ENCODE measurements around the gene DIDO1.

DIDO1 gene

DNA sequence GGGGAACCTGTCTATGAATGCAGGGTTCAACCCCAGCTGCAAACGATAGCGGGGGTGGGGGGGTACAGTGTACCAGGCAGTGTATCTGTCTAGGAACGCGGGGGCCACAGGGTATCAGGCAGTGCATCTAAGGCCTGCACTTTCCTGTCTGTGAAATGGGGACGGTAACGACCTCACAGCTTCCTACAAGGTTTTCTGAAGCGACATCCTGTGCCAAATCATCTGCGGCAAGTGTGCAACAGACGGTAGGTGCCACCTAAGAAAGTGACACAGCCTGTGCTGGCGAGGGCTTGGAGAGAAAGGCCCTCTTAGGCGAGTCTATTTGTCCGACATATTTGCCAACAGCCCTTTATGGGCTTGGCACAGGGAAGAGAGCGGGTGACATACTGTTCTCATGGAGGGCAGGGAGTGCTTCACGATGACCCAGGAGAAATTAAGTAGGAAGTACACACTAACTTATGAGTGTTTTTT is 3.8 kb downstream of the DIDO1 start:
- TF ChIP-seq, protein P1, sequence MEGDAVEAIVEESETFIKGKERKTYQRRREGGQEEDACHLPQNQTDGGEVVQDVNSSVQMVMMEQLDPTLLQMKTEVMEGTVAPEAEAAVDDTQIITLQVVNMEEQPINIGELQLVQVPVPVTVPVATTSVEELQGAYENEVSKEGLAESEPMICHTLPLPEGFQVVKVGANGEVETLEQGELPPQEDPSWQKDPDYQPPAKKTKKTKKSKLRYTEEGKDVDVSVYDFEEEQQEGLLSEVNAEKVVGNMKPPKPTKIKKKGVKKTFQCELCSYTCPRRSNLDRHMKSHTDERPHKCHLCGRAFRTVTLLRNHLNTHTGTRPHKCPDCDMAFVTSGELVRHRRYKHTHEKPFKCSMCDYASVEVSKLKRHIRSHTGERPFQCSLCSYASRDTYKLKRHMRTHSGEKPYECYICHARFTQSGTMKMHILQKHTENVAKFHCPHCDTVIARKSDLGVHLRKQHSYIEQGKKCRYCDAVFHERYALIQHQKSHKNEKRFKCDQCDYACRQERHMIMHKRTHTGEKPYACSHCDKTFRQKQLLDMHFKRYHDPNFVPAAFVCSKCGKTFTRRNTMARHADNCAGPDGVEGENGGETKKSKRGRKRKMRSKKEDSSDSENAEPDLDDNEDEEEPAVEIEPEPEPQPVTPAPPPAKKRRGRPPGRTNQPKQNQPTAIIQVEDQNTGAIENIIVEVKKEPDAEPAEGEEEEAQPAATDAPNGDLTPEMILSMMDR (IDR thresholded peaks at IDR 0.05): no peak
- Mint-ChIP-seq H3K27me3 (ENCODE audit: low read depth, poor library complexity) (peaks cover 2% of the 10 kb centered on the region), H3K4me1 (peaks cover 72% of the 10 kb centered on the region), H3K9me3 (no peaks in the 10 kb centered on the region), H3K36me3 (ENCODE audit: low read depth) (no peaks in the 10 kb centered on the region), H3K27ac (peak overlapping the region; percentile 54), H3K4me3 (no peak overlapping the region)
- no peak for DNase-seq

DNA sequence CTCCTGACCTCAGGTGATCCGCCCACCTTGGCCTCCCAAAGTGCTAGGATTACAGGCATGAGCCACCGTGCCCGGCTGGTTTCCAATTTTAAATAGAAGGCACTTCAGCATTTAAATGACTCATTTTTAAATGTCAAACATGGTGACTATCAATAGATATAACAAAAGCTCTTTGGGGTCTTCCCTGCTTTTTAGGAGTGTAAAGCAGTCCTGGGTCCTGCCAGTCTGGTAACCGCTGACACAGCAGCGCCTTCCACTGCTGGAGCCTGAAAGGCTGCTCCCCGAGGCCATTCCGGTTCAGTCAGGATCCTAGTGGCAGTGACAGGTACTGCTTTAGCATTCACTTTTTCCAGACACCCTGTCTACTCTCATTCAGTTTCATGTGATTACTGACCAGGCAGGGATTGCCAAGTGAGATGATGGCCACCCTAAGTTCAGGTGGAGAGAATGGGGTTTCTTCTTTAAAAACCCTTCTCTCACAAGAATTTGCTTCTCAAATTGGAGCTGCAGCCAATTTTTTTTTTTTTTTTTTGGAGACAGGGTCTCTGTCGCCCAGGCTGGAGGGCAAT is 5.1 kb downstream of the DIDO1 start:
- Mint-ChIP-seq H3K27ac (no peak overlapping the region), H3K27me3 (ENCODE audit: low read depth, poor library complexity) (peaks cover 2% of the 10 kb centered on the region), H3K4me3 (no peak overlapping the region), H3K9me3 (no peaks in the 10 kb centered on the region), H3K36me3 (ENCODE audit: low read depth) (no peaks in the 10 kb centered on the region), H3K4me1 (peaks cover 74% of the 10 kb centered on the region)
- TF ChIP-seq, protein P1 (IDR thresholded peaks at IDR 0.05): peak; percentile 63
- peak; percentile 62 for DNase-seq

DNA sequence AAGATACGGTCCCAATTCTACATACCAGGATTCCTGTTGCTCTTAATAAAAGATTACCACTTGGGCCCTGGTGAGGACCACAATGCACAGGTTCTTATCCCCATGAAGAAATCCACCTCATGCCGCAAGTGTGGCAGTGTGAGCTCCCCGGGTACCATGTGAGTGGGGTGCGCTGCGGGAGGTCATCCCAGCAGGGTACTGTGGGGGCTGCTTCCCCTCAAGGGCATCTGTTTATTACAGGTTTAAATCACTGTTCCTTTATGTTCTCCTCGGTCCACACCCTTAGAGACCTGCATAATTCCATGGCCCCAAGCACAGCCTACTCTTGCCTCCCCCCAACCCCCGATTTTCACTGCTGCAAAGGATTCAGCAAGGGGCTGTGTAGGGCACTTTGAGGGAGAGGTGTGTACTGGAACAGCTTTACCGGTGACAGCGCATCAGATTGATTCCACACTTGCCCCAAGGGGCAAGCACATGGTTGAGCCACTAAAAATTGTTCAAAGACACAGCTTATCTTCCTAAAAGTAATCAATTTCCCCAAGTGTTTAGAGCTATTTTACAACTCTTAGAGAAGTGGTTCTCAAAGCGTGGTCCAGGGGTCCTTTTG is 6.2 kb downstream of the DIDO1 start:
- Mint-ChIP-seq H3K4me1 (peaks cover 80% of the 10 kb centered on the region), H3K9me3 (no peaks in the 10 kb centered on the region), H3K36me3 (ENCODE audit: low read depth) (no peaks in the 10 kb centered on the region), H3K4me3 (peak overlapping the region; percentile 30), H3K27ac (peak overlapping the region; percentile 72), H3K27me3 (ENCODE audit: low read depth, poor library complexity) (peaks cover 2% of the 10 kb centered on the region)
- TF ChIP-seq, protein P1 (IDR thresholded peaks at IDR 0.05): no peak
- no peak for DNase-seq

GRCh38 chr20:62918831-62919230 is 7.5 kb downstream of the DIDO1 start:
- TF ChIP-seq, protein P1 (IDR thresholded peaks at IDR 0.05): no peak
- DNase-seq: no peak
- Mint-ChIP-seq H3K27ac (peak overlapping the region; percentile 36), H3K9me3 (no peaks in the 10 kb centered on the region), H3K27me3 (ENCODE audit: low read depth, poor library complexity) (peaks cover 2% of the 10 kb centered on the region), H3K4me3 (no peak overlapping the region), H3K4me1 (peaks cover 80% of the 10 kb centered on the region), H3K36me3 (ENCODE audit: low read depth) (no peaks in the 10 kb centered on the region)

DNA sequence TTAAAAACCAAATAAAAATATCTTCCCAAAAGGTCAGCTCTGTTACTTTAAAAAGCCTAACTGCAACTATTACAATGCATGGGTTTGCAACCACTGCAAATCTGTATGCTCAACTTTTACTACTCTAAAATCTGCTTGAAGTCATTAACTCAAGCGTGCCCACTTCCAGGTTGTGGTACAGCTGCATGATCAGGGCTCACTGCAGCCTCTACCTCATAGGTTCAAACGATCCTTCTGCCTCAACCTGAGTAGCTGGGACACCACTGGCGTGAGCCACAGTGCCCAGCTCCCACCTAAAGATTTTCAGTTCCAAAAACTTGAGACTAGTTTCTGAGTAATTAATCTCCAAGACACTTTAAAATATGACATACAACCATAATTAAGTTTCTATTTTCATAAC is 8.2 kb downstream of the DIDO1 start:
- peaks cover 2% of the 10 kb centered on the region for H3K27me3 Mint-ChIP-seq (ENCODE audit: low read depth, poor library complexity)
- peaks cover 82% of the 10 kb centered on the region for H3K4me1 Mint-ChIP-seq
- H3K9me3 Mint-ChIP-seq: no peaks in the 10 kb centered on the region
- no peak overlapping the region for H3K27ac Mint-ChIP-seq
- TF ChIP-seq, protein P1 (IDR thresholded peaks at IDR 0.05): no peak
- H3K36me3 Mint-ChIP-seq (ENCODE audit: low read depth): peaks cover 1% of the 10 kb centered on the region
- DNase-seq: no peak
- no peak overlapping the region for H3K4me3 Mint-ChIP-seq

GRCh38 chr20:62917720-62918119 is 8.6 kb downstream of the DIDO1 start:
- H3K9me3 Mint-ChIP-seq: no peaks in the 10 kb centered on the region
- H3K4me3 Mint-ChIP-seq: no peak overlapping the region
- H3K4me1 Mint-ChIP-seq: peaks cover 84% of the 10 kb centered on the region
- peaks cover 5% of the 10 kb centered on the region for H3K36me3 Mint-ChIP-seq (ENCODE audit: low read depth)
- H3K27me3 Mint-ChIP-seq (ENCODE audit: low read depth, poor library complexity): peaks cover 2% of the 10 kb centered on the region
- DNase-seq: no peak
- TF ChIP-seq, protein P1 (IDR thresholded peaks at IDR 0.05): no peak
- H3K27ac Mint-ChIP-seq: peak overlapping the region; percentile 43

All from nephron progenitor cell (in vitro differentiated cells).